Measurements from ENCODE around the gene PRR12. TPM values are rescaled to one million over a fixed set of nuclear protein-coding genes. Genes with fewer than 3 reads are reported as not detected.

The PRR12 gene
- total RNA-seq, result 10 to 100 TPM; 61.6 to 62.1 TPM
- under 1 TPM; 0.24 to 0.69 (median 0.37) TPM for polyA plus RNA-seq
- 14.0 to 45.2 (median 41.8) reads per million in 6 experiments for total RNA-seq

GRCh38 chr19:49590971-49591730 is at the start of gene PRR12:
PRR12 (plus strand) TSS chr19:49591182; CDS start chr19:49591655, 473 bp downstream.
- POLR2A ChIA-PET, result interaction anchor here (0.6 to 11.9 kb wide), 26 partner anchors 11 to 874 kb away, joined by 3 to 180 read pairs (median 6); partner anchors contain the start of genes AKT1S1, BCL2L12, IRF3 and NOSIP
- peaks cover 0 to 16% (median 5%) of the 10 kb centered on the region in 3 donors for H3K36me3 Mint-ChIP-seq
- peak within 1 kb of the TSS; percentile 55 to 97 (median 93) for H3K27ac Mint-ChIP-seq
- peak; percentile 57 to 90 (median 76) for DNase-seq
- H3K4me3 Mint-ChIP-seq, result peak within 1 kb of the TSS; percentile 86 to 97 (median 92)
- no peaks in the 10 kb centered on the region for H3K9me3 Mint-ChIP-seq
- H3K4me1 Mint-ChIP-seq, result peaks cover 24 to 46% (median 34%) of the 10 kb centered on the region in 4 donors
- H3K27me3 Mint-ChIP-seq, result no peaks in the 10 kb centered on the region
- peak; percentile 9 to 21 for ATAC-seq

GRCh38 chr19:49541914-49542313 is 49.1 kb upstream of the PRR12 start:
- no peak for ATAC-seq
- no peaks in the 10 kb centered on the region for H3K36me3 Mint-ChIP-seq
- no peaks in the 10 kb centered on the region for H3K27me3 Mint-ChIP-seq
- no peak for DNase-seq
- POLR2A ChIA-PET, result interaction anchor here (0.6 kb wide), 1 partner anchor 28 kb away, joined by 3 read pairs; no protein-coding TSS in a partner anchor
- no peaks in the 10 kb centered on the region for H3K9me3 Mint-ChIP-seq
- H3K4me1 Mint-ChIP-seq, result peaks cover 11 to 23% (median 13%) of the 10 kb centered on the region in 4 donors
- peak overlapping the region in 1 of 10 donors; percentile 52 for H3K27ac Mint-ChIP-seq
- no peak overlapping the region for H3K4me3 Mint-ChIP-seq

GRCh38 chr19:49542446-49542845 is 48.5 kb upstream of the PRR12 start:
- no peaks in the 10 kb centered on the region for H3K36me3 Mint-ChIP-seq
- peak overlapping the region in 1 of 10 donors; percentile 52 for H3K27ac Mint-ChIP-seq
- no peak overlapping the region for H3K4me3 Mint-ChIP-seq
- H3K27me3 Mint-ChIP-seq, result no peaks in the 10 kb centered on the region
- DNase-seq (no peak), ATAC-seq (no peak)
- peaks cover 14 to 28% (median 17%) of the 10 kb centered on the region in 4 donors for H3K4me1 Mint-ChIP-seq
- POLR2A ChIA-PET, result interaction anchor here (2.2 kb wide), 1 partner anchor 8 kb away, joined by 9 read pairs; no protein-coding TSS in a partner anchor
- no peaks in the 10 kb centered on the region for H3K9me3 Mint-ChIP-seq

DNA sequence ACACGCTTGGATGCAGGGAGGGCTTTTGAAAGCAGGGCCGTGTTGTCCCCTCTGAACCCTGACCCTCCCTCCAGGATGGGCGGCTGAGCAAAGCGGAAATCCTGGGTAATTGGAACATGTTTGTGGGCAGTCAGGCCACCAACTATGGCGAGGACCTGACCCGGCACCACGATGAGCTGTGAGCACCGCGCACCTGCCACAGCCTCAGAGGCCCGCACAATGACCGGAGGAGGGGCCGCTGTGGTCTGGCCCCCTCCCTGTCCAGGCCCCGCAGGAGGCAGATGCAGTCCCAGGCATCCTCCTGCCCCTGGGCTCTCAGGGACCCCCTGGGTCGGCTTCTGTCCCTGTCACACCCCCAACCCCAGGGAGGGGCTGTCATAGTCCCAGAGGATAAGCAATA is 48.0 kb upstream of the PRR12 start:
- ATAC-seq (no peak), DNase-seq (no peak)
- no peak overlapping the region for H3K4me3 Mint-ChIP-seq
- H3K27ac Mint-ChIP-seq, result peak overlapping the region in 1 of 10 donors; percentile 38
- H3K9me3 Mint-ChIP-seq, result no peaks in the 10 kb centered on the region
- POLR2A ChIA-PET, result interaction anchor here (2.2 kb wide), 1 partner anchor 9 kb away, joined by 9 read pairs; no protein-coding TSS in a partner anchor
- H3K27me3 Mint-ChIP-seq, result no peaks in the 10 kb centered on the region
- peaks cover 13 to 29% (median 18%) of the 10 kb centered on the region in 4 donors for H3K4me1 Mint-ChIP-seq
- no peaks in the 10 kb centered on the region for H3K36me3 Mint-ChIP-seq

DNA sequence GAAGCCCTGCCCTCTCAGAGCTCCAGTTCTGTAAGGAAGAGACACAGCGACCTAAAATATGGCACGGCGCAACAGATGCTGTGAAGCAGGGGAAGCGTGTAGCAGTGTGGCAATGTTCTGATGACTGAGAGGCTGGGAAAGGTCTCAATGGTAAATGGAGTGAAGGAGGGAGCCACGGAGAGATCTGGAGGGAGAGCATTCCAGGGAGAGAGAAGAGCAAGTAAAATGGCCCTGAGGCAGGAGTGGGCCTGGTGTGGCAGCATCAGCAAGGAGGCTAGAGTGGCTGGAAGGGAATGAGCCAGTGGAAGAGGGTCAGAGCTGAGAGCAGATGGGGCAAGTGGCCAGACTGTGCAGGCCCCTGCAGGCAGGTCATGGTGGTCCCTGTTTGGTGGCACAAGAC is 46.8 kb upstream of the PRR12 start:
- POLR2A ChIA-PET, result interaction anchor here (0.6 to 17.4 kb wide), 4 partner anchors 9 to 25 kb away, joined by 3 to 757 read pairs (median 7); no protein-coding TSS in a partner anchor
- Mint-ChIP-seq H3K27ac (peak overlapping the region in 8 of 10 donors; percentile 3 to 75 (median 54)), H3K36me3 (no peaks in the 10 kb centered on the region), H3K4me3 (peak overlapping the region in 1 of 10 donors; percentile 52), H3K27me3 (no peaks in the 10 kb centered on the region), H3K4me1 (peaks cover 19 to 40% (median 27%) of the 10 kb centered on the region in 4 donors), H3K9me3 (no peaks in the 10 kb centered on the region)
- ATAC-seq (no peak), DNase-seq (no peak)

- Mint-ChIP-seq H3K27me3 (no peaks in the 10 kb centered on the region), H3K4me3 (peak overlapping the region; percentile 62 to 84 (median 78)), H3K36me3 (no peaks in the 10 kb centered on the region), H3K4me1 (peaks cover 27 to 58% (median 49%) of the 10 kb centered on the region in 4 donors), H3K9me3 (no peaks in the 10 kb centered on the region), H3K27ac (peak overlapping the region; percentile 56 to 86 (median 82))
- DNase-seq, result peak in 9 of 10 donors; percentile 49 to 87 (median 68)
- peak; percentile 75 to 81 for ATAC-seq
- POLR2A ChIA-PET, result interaction anchor here (0.5 to 17.4 kb wide), 12 partner anchors 8 to 321 kb away, joined by 3 to 757 read pairs (median 4); partner anchors contain the start of genes FCGRT and RPL13A
Observed at GRCh38 chr19:49546825-49547565, 44.0 kb upstream of the PRR12 start.

DNA sequence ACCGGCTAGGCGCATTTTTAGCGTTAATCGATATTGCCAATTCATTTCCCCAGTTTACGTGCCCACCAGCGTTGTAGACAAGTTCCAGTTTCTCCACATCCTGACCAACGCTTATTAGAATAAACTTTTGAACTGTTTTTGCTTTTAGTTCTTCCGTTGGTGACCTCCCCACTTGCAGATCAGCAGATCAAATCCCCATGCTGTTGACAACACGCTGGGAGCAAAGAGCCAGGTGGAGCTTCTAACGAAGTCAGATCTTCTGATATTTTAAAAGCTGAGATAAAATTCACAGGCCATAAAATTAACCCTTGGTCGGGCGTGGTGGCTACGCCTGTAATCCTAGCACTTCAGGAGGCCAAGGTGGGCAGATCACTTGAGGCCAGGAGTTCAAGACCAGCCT is 41.9 kb upstream of the PRR12 start:
- peak in 1 of 10 donors; percentile 25 for DNase-seq
- H3K4me1 Mint-ChIP-seq, result peaks cover 35 to 74% (median 61%) of the 10 kb centered on the region in 4 donors
- no peaks in the 10 kb centered on the region for H3K9me3 Mint-ChIP-seq
- H3K36me3 Mint-ChIP-seq, result peaks cover 0 to 2% (median 0%) of the 10 kb centered on the region in 3 donors
- ATAC-seq, result no peak
- peak overlapping the region; percentile 26 to 79 (median 61) for H3K4me3 Mint-ChIP-seq
- H3K27ac Mint-ChIP-seq, result peak overlapping the region; percentile 75 to 97 (median 93)
- POLR2A ChIA-PET, result interaction anchor here (0.7 to 17.4 kb wide), 6 partner anchors 14 to 382 kb away, joined by 3 to 757 read pairs (median 6); partner anchors contain the start of gene RPL13A
- H3K27me3 Mint-ChIP-seq, result no peaks in the 10 kb centered on the region

GRCh38 chr19:49551531-49551930 is 39.5 kb upstream of the PRR12 start:
- ATAC-seq (no peak), DNase-seq (no peak)
- H3K9me3 Mint-ChIP-seq, result no peaks in the 10 kb centered on the region
- H3K36me3 Mint-ChIP-seq, result peaks cover 4 to 19% (median 13%) of the 10 kb centered on the region in 3 donors
- H3K4me1 Mint-ChIP-seq, result peaks cover 40 to 89% (median 74%) of the 10 kb centered on the region in 4 donors
- POLR2A ChIA-PET, result interaction anchor here (0.6 to 17.4 kb wide), 7 partner anchors 15 to 292 kb away, joined by 3 to 757 read pairs (median 4); partner anchors contain the start of genes FCGRT, NOSIP, PRRG2 and SCAF1
- peak overlapping the region; percentile 4 to 99 (median 60) for H3K4me3 Mint-ChIP-seq
- H3K27me3 Mint-ChIP-seq, result no peaks in the 10 kb centered on the region
- peak overlapping the region; percentile 84 to 97 (median 91) for H3K27ac Mint-ChIP-seq

GRCh38 chr19:49552749-49553148 is 38.2 kb upstream of the PRR12 start:
- ATAC-seq, result peak; percentile 46 to 58
- Mint-ChIP-seq H3K9me3 (no peaks in the 10 kb centered on the region), H3K27me3 (no peaks in the 10 kb centered on the region), H3K4me1 (peaks cover 40 to 88% (median 71%) of the 10 kb centered on the region in 4 donors), H3K27ac (peak overlapping the region; percentile 89 to 100 (median 98)), H3K36me3 (peaks cover 9 to 27% (median 18%) of the 10 kb centered on the region in 3 donors), H3K4me3 (peak overlapping the region; percentile 72 to 99 (median 90))
- POLR2A ChIA-PET, result interaction anchor here (0.7 to 17.4 kb wide), 11 partner anchors 9 to 128 kb away, joined by 3 to 757 read pairs (median 6); partner anchors contain the start of genes FCGRT, PRR12 and RCN3
- peak in 7 of 10 donors; percentile 36 to 74 (median 52) for DNase-seq

- Mint-ChIP-seq H3K27me3 (no peaks in the 10 kb centered on the region), H3K36me3 (peaks cover 13 to 33% (median 22%) of the 10 kb centered on the region in 3 donors), H3K4me3 (peak overlapping the region; percentile 34 to 99 (median 74)), H3K27ac (peak overlapping the region; percentile 89 to 99 (median 95)), H3K4me1 (peaks cover 40 to 85% (median 72%) of the 10 kb centered on the region in 4 donors), H3K9me3 (no peaks in the 10 kb centered on the region)
- DNase-seq, result peak in 4 of 10 donors; percentile 17 to 57 (median 32)
- POLR2A ChIA-PET, result interaction anchor here (0.6 to 17.4 kb wide), 16 partner anchors 7 to 214 kb away, joined by 3 to 757 read pairs (median 5); partner anchors contain the start of genes FCGRT, FLT3LG, PRMT1 and PRR12
- ATAC-seq, result peak in 1 of 2 donors; percentile 26
Observed at GRCh38 chr19:49553451-49554271, 37.3 kb upstream of the PRR12 start.

GRCh38 chr19:49554701-49555181 is 36.2 kb upstream of the PRR12 start:
- Mint-ChIP-seq H3K4me3 (peak overlapping the region; percentile 60 to 99 (median 78)), H3K9me3 (no peaks in the 10 kb centered on the region), H3K27me3 (no peaks in the 10 kb centered on the region), H3K36me3 (peaks cover 22 to 42% (median 32%) of the 10 kb centered on the region in 3 donors), H3K27ac (peak overlapping the region; percentile 93 to 99 (median 95)), H3K4me1 (peaks cover 40 to 84% (median 72%) of the 10 kb centered on the region in 4 donors)
- POLR2A ChIA-PET, result interaction anchor here (0.6 to 17.4 kb wide), 8 partner anchors 8 to 122 kb away, joined by 3 to 757 read pairs (median 4); partner anchors contain the start of genes PRMT1, RCN3 and RRAS
- peak in 6 of 10 donors; percentile 39 to 58 (median 50) for DNase-seq
- ATAC-seq, result no peak

Data from naive thymus-derived CD8-positive, alpha-beta T cell (primary cell).